Osteoblast (primary cell): ENCODE measurements around the gene KBTBD8. TPM values are rescaled to one million over a fixed set of nuclear protein-coding genes. Genes with fewer than 3 reads are reported as not detected.

ENCODE experiments used
- DNase-seq: peaks from one replicate; pipeline ENCODE4 v3.0.0; 2011; ENCODE audit warnings: low spot score, mixed read lengths; ENCODE audit not compliant: insufficient read length; ENCODE audit errors: missing footprints
- H2AFZ ChIP-seq: 2 replicates; pipeline ENCODE4 v1.6.0; 2011; ENCODE audit warnings: mild to moderate bottlenecking, low read length
- H3K27ac ChIP-seq: 2 replicates; pipeline ENCODE4 v1.5.1; 2011; ENCODE audit warnings: mild to moderate bottlenecking, low read depth, low read length, moderate library complexity
- H3K27me3 ChIP-seq: 2 replicates; pipeline ENCODE4 v1.6.0; 2012; ENCODE audit warnings: mild to moderate bottlenecking, control low read depth, inconsistent platforms, low read length, moderate library complexity; ENCODE audit not compliant: insufficient read depth
- H3K36me3 ChIP-seq: 2 replicates; pipeline ENCODE4 v1.5.1; 2011; ENCODE audit warnings: mild to moderate bottlenecking, low read length, control low read depth, moderate library complexity; ENCODE audit not compliant: insufficient read depth
- H3K4me1 ChIP-seq: 2 replicates; pipeline ENCODE4 v1.5.1; 2011; ENCODE audit warnings: mild to moderate bottlenecking, low read length, control low read depth, moderate library complexity; ENCODE audit not compliant: insufficient read depth
- H3K4me2 ChIP-seq: 2 replicates; pipeline ENCODE4 v1.6.0; 2011; ENCODE audit warnings: mild to moderate bottlenecking, low read length; ENCODE audit not compliant: insufficient read depth
- H3K4me3 ChIP-seq: fragments of 200-600 bp; sonication (generic); 3 replicates; pipeline ENCODE4 v1.5.1; 2012; ENCODE audit warnings: mild to moderate bottlenecking, low read length, inconsistent platforms; ENCODE audit not compliant: insufficient read depth
- H3K79me2 ChIP-seq: 2 replicates; pipeline ENCODE4 v1.6.0; 2012; ENCODE audit warnings: mild to moderate bottlenecking, low read length, control low read depth, inconsistent platforms; ENCODE audit not compliant: insufficient read depth
- H3K9me3 ChIP-seq: 2 replicates; pipeline ENCODE4 v1.5.1; 2011; ENCODE audit warnings: low read depth, low read length, control low read depth
- H4K20me1 ChIP-seq: 2 replicates; pipeline ENCODE4 v1.6.0; 2012; ENCODE audit warnings: mild to moderate bottlenecking, low read length, control low read depth; ENCODE audit not compliant: insufficient read depth
- CTCF ChIP-seq: IDR thresholded peaks from 2 replicates; pipeline ENCODE4 v1.5.1; 2011; ENCODE audit warnings: mild to moderate bottlenecking, low read depth, low read length, moderate library complexity; ENCODE audit errors: extremely low read depth
- total RNA-seq: library from RNA; depleted of rRNA; stranded (reverse); fragments of >200 nt; gene quantifications from 2 replicates; pipeline ENCODE4 v1.2.3, GENCODE V29; 2012

Gene KBTBD8
- total RNA-seq, 1 donor, result 1.1 TPM

- H4K20me1 ChIP-seq, result no peaks in the 10 kb centered on the region
- H3K79me2 ChIP-seq, result no peaks in the 10 kb centered on the region
- no peak overlapping the region for H3K4me3 ChIP-seq
- no peaks in the 10 kb centered on the region for H3K27me3 ChIP-seq
- TF ChIP-seq CTCF, result no peak
- H3K9me3 ChIP-seq, result no peaks in the 10 kb centered on the region
- DNase-seq, result no peak
- no peak overlapping the region for H2AFZ ChIP-seq
- H3K4me1 ChIP-seq, result peaks cover 11% of the 10 kb centered on the region
- H3K27ac ChIP-seq, result no peak overlapping the region
- H3K4me2 ChIP-seq, result no peak overlapping the region
- no peaks in the 10 kb centered on the region for H3K36me3 ChIP-seq
Observed at GRCh38 chr3:66993082-66993481, 5.0 kb upstream of the KBTBD8 start.

GRCh38 chr3:66994588-66994987, 3.5 kb upstream of the KBTBD8 start:
- Histone ChIP-seq H3K4me2 (no peak overlapping the region), H3K79me2 (peaks cover 10% of the 10 kb centered on the region), H3K4me1 (peaks cover 19% of the 10 kb centered on the region), H3K36me3 (no peaks in the 10 kb centered on the region), H3K4me3 (no peak overlapping the region), H2AFZ (no peak overlapping the region), H4K20me1 (no peaks in the 10 kb centered on the region), H3K27ac (no peak overlapping the region), H3K9me3 (no peaks in the 10 kb centered on the region), H3K27me3 (no peaks in the 10 kb centered on the region)
- DNase-seq, result no peak
- no peak for TF ChIP-seq CTCF

GRCh38 chr3:66996696-66997095, 1.4 kb upstream of the KBTBD8 start:
- Histone ChIP-seq H3K79me2 (peaks cover 26% of the 10 kb centered on the region), H3K4me3 (no peak overlapping the region), H3K4me1 (peaks cover 22% of the 10 kb centered on the region), H2AFZ (no peak overlapping the region), H3K27me3 (no peaks in the 10 kb centered on the region), H3K27ac (peak overlapping the region; percentile 94), H3K9me3 (no peaks in the 10 kb centered on the region), H3K36me3 (no peaks in the 10 kb centered on the region), H4K20me1 (no peaks in the 10 kb centered on the region), H3K4me2 (peak overlapping the region; percentile 89)
- no peak for TF ChIP-seq CTCF
- no peak for DNase-seq

GRCh38 chr3:66997560-66998112, 471 bp upstream of the KBTBD8 start:
- H3K4me2 ChIP-seq, result peak overlapping the region; percentile 89
- TF ChIP-seq CTCF, result no peak
- H4K20me1 ChIP-seq, result no peaks in the 10 kb centered on the region
- H3K79me2 ChIP-seq, result peaks cover 33% of the 10 kb centered on the region
- peak overlapping the region; percentile 88 for H3K4me3 ChIP-seq
- H3K4me1 ChIP-seq, result peaks cover 22% of the 10 kb centered on the region
- H3K27me3 ChIP-seq, result no peaks in the 10 kb centered on the region
- no peaks in the 10 kb centered on the region for H3K9me3 ChIP-seq
- no peaks in the 10 kb centered on the region for H3K36me3 ChIP-seq
- DNase-seq, result peak; percentile 66
- H3K27ac ChIP-seq, result peak overlapping the region; percentile 94
- peak overlapping the region; percentile 92 for H2AFZ ChIP-seq
